ENCODE measurements around the gene ATXN1.

The ATXN1 gene

DNA sequence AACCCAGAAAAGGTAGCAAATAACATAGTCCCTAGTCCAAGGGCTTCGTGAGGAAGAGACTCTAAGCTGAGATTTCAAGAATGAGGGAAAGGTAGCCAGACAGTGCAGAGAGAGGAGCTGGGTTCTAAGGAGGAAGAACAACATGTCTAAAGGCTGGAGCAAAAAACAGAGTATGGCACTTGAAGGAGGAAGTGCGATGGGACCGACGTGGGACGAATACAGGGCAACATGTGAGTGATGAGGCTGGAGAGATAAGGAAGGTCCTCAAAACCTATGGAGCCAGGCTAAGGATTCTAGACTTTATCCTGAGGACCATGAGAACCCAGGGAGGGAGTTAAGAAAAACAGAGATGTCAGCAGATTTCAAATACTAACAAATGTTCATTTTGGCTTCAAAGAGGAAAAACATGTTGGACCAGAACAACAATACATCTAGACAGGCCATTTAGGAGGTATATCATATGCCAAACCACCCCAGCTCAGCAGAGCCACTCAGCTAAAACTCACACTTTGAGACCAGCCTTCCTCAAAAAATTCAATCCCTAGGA, 17.5 kb downstream of the ATXN1 start:
- no peak for DNase-seq (ENCODE audit: low read depth)

- DNase-seq (ENCODE audit: low read depth) = no peak
Measured at GRCh38 chr6:16742116-16742515, 19.1 kb downstream of the ATXN1 start.

DNA sequence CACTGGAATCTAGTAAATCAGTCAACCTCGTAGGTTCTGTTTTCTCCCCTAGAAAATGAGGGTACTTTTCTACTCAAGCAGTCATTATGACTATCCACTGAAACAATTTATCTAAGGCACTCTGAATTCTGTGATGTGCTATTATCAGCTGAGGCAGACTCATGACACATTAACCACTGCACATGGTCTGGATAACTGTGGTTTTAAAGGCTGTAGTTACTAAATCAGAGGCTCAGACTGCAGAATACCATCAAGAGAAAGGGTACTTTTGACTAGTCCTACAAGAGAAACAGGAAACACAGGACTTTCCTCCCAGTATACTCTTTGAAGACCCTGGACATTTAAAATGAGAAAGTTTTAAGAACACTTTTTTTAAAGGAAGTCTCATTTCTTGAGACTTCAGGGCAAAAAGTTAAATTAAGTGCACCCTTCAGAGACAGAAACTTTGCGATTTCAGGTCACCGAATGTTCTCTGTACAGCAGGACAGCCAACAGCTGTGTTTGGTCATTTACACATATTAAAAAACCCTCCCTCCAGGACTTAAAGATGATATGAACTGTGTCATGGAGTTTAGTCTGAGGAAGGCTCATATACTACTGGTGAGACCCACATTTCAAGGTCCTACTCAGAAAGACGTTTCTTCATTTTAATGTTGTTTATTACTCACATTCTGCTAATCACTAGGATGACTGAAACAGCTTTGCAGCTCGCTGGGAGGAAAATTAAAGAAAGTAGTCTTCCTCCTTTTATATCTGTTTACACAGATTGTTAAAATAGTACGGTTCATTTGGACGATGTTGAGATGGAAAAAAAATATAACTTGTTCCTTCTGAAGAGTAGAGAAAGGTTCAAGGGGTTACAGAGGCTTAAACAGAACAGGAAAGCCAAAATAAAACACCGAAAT, 19.9 kb downstream of the ATXN1 start:
- no peak for DNase-seq (ENCODE audit: low read depth)

DNA sequence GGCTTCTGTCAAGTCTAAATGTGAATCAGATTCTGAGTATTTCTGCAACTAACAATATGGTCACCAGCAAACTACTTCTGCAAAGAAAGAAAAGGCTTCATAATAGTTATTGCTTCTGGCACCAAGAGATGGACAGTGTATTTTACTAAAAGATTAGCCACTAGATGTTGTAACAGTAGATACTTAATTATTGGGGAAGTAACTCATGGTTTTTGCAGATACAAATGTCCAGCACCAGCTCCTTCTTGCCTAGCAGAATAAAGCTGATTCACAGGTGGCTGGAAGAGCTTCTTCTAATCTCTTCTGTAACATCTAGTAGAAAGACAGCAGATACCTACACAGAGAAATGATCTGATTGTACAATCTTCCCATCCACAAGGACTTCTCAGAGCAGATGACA, 21.2 kb downstream of the ATXN1 start:
- DNase-seq (ENCODE audit: low read depth) = no peak

- DNase-seq (ENCODE audit: low read depth) = no peak
Measured at GRCh38 chr6:16739329-16739801, 21.9 kb downstream of the ATXN1 start.

DNA sequence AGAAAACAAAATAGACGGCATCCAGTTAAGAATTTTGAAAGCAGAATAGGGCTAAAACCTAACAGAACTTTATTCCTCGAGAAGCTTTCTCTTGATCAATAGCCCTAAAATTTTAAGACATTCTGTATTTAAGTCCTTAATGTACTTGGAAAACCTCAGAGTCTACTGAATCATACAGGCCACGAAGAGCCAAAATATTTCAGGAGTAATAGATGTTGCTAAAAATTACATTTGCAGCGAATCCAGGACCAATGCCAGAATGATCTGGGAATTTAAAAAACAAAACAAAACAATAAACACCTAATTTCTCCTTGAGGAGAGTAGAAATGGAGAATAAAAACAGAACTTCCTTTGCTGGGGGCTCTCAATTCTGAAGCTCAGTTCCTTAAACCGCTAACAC, 23.3 kb downstream of the ATXN1 start:
- no peak for DNase-seq (ENCODE audit: low read depth)

DNA sequence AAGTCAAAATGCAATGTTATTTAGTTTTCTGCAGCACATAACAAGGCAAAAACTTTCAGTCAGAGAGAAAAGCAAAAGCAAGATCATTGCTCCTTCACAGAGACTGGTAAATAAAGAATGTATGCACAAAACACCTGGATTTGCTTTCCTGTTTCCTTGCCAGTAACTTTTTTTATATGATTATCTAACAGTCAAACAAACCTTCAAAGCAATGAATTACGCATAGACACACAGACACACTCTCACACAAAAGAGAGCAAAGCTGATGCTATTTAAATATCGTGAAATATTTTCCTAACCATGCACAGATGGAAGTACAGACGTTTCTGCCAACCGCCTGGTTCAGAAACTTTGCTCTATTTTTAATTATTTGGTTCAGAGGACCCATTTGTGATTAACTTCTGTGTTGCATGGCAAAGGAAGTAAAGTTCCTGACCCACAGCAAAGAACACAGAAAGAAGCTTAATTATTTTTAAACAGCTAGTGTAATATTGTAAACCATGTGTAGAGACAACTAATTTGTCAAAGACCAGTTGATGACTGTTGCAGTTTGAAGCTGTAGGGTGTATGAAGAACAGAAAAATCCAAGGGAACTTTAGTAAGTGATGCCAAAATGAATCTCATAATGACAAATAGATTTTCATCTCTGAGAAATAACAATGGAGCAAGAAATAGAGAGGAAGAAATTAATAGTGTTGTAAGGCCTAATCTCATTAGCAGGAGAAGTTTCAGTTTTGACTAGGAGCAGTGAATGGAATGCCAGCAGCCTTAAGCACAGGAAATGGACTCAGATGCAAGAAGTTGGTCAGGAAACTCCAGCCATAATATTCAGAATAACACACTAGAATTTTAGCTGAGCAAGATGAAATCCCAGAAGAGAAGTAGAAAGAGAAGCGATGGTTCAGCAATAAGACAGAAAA, 24.1 kb downstream of the ATXN1 start:
- no peak for DNase-seq (ENCODE audit: low read depth)

DNA sequence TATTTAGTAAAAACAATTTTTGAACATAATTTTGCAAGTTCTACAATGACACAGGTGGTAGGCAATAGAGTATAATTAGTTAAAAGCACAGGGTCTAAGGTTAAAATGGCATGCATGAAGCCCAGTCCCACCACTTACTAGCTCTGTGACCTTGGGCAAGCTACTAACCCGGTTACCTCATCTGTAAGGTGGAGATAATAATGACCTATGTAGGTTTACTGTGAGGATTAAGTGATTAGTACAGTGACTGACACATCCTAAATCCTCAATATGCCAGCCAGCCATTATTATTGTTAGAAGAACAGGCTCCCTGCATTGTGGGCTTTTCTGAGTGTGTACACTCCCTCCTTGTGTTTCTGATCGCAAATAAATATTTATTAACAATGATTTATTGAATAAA, 26.2 kb downstream of the ATXN1 start:
- DNase-seq (ENCODE audit: low read depth) = no peak

DNA sequence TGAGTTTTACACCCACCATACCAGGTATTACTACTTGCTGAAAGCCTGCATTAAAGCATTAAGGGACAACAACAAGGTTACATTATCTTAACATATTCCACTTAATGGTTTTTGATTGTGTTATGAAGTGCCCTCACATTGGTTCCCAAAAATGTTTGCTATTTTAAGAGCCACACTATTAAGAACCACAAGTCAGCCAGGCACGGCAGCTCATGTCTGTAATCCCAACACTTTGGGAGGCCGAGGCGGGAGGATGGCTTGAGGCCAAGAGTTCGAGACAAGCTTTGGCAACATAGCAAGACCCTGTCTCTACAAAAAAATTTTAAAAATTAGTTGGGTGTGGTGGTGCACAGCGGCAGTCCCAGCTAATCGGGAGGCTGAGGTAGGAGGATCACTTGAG, 28.2 kb downstream of the ATXN1 start:
- no peak for DNase-seq (ENCODE audit: low read depth)

DNA sequence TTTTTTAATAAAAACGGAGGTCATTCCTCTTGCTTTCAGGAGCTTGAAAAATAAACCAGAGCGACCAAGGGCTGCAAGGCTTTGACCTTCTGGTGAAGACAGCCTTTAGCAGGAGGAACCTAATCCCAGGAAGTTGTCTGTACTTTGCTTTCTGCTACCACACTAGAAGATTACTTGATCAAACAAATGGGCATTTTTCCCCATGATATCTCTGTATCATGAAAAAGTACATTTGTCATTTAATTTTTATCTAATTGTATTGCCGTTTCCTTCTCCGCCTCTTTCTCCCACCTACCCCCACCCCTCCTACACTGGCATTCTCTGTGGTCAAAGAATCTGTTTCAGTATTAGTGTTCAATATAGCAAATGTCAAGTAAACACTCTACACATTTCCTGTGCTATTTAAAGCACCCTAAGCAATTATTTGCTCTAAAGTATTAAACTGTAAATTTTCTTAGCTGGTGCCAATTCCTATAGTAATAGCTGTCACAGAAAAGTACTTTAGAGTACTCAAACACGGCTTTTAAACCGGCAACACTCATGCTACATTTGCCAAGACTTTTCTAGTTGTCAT, 29.7 kb downstream of the ATXN1 start:
- DNase-seq (ENCODE audit: low read depth) = no peak

DNA sequence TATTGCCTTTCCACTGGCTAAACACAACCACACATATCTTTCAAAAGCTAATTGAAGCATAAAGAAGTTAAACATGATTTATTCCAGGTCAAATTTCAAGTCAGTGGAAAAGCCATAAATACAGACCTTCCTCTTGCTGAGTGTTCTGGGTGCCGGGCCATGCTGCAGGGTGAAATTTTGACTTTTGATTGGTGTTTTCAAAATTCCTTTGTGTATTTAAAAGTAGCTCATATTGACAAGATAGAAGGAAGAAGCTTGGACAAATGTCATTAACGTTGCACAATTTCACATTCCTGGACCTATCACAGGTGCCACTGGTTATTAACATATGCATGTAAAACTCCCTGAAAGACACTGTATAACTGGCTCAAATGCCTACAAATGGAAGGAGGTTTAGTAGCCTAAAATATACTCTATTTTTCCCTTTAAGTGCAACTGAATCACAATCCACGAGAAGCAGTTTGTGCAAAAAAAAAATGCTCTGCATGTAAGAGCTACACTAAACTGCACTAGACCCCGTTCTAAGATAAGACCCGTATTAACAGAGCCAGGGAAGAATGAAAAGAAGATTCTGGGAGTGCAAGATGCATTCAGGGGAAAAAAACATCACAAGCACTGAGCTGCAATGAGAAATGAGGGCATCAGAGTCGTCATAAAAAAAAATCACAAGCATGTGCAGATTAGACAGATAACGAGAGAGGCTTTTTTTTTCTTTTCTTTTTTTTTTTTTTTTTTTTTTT, 30.4 kb downstream of the ATXN1 start:
- no peak for DNase-seq (ENCODE audit: low read depth)

DNA sequence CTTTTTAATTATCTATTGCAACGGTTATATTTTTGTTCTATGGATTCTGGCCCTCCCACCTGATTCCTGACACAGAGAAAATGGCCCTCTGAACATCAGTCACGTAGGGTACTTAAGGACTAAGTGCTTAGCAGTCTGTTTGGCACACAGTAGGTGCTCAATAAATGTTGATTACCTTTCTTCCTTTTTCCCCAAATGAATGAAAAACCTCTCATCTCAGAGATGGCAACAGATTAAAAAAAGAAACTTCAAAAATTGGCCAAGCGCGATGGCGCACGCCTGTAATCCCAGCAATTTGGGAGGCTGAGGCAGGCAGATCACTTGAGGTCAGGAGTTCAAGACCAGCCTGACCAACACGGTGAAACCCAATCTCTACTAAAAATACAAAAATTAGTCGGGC, 31.5 kb downstream of the ATXN1 start:
- DNase-seq (ENCODE audit: low read depth) = no peak

DNA sequence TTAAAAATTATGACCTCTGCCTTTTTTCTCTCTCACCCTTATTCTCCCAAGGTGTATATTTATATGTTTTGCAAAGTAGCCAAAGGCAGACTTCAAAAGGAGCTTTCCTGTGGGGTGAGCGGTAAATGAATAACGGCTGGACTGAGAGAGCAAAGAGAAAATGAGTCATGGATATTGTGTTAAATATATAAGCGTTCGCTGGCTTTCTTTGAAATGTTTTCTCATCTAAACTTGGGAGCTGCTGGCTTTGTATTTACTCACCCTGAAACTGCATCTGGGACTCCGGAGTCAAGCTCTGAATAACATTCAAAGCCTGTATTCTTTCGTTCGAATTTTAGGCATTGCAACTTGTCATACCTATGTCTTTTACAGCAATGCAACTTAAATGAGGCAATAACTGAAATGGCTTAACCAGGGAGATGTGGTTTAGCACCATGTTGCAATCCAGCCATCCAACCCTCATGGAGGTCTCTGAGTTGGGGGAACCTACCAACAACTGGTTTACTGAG, 32.0 kb downstream of the ATXN1 start:
- DNase-seq (ENCODE audit: low read depth) = no peak

DNA sequence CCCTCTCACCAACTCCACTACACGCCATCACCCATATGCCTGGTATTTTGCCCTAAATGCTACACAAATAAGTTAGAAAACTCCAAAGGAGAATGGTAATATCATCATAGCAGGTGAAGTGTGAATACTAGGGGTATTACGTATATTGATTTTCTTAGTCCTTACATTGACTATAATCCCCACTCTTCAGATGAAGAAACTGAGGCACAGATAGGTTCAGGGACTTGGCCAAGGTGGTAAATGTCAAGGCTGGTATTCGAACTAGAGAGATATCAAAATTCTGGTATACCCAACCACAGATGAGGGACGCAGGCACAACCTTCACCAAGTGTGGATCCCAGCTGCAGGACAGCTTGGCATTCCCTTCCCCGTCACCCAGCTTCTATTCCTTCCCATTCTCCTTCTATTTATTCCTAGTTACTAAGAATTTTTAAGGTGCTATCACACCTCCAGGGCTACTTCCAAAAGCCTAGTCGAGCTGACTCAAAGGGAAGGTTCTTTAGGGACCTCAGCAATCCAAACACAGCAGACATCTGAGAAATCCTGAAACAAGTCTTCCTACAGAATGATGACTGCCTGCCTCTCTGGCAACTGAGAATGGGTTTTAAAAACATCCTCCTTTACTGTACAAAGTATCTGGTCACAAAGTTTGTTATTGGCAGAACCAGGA, 32.6 kb downstream of the ATXN1 start:
- no peak for DNase-seq (ENCODE audit: low read depth)

DNA sequence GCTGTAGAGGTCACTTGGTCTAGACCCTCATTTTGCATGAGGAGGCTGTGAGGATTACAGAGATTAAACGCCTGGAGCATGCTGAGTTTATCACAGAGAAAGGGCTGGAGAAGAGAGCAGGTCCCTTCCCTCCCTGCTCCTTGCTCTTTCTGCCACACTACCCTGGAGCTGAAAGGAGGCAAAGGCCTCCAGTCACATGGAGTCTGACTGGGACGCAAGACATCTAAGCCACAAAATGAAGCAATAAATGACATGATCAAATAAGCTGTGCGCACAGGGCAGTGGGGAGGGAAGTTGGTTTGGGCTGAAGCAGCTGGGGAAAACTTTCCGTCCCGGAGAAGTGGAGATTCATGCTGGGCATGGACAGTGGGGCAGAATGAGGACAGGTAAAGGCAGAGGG, 33.3 kb downstream of the ATXN1 start:
- DNase-seq (ENCODE audit: low read depth) = no peak

- no peak for DNase-seq (ENCODE audit: low read depth)
Measured at GRCh38 chr6:16725145-16725864, 36.0 kb downstream of the ATXN1 start.

DNA sequence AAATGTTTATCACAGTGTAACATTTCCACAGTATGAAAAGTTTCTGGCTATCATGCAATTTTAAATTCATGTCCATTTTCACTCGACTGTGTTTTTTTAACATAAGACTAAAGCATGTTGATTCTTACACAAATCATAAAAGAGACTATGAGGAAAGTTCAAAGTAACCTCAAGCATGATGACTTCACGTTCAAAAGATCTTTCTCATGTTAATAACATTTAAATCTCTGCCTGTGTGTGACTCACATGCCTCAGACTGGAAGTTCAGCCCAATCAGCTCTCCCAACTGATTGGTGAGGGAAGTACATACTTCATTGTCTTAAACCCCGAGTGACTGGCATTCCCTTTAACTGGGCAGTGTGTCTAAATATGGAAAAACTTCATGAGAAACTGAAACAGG, 37.4 kb downstream of the ATXN1 start:
- no peak for DNase-seq (ENCODE audit: low read depth)

DNA sequence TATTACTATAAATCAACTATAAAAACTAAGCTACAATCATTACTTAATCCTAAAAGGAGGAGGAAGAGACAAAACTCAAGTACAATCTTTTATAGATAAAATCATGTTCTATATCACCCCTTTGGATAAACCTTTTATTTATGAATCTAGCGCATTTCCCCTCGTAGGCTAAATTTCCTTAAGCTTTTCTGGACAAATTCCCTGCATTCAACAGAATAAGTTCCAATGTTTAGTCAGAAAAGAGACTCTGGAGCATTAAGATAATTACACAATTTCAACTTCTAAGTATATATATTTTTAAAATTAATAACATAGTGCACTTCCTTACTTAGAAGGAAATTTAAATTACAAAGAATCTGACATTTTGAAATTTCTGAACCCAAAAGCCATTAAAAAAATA, 37.9 kb downstream of the ATXN1 start:
- no peak for DNase-seq (ENCODE audit: low read depth)

DNA sequence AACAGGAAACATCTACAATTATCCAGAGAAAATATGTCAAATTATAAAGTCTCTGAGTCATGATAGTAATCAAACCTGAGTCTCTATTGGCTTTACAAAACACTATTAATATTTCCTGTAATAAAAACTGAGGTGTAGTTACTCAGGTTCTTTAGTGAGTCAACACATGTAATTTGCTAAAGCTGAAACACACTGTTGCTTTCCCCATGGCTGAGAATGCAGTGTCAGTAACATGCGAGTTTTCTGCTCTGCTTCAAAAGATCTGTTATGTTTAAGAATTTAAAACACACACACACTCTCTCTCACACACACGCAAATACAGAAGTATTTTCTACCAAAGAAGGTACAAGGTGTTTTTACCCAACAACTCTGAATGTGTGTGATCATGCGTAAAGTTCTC, 38.6 kb downstream of the ATXN1 start:
- no peak for DNase-seq (ENCODE audit: low read depth)

DNA sequence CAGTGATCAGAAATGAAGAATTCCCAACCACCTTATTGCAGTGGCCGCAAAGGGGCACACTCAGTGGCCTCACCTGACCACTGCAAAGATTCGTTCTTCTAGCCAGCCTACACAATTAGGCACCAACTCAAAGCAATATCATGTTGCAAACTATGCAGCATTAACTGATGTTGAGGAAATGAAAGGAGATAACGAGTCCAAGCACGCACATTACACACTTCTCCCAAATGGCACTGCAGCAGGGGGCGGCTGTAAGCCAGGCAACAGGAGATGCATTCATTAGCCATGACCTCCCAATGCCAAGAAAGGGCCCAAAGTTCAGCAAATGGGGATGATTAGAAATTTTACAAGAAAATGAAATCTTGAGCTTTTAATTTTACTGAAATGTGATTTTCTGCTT, 39.3 kb downstream of the ATXN1 start:
- no peak for DNase-seq (ENCODE audit: low read depth)

Data from stimulated activated CD8-positive, alpha-beta memory T cell treated with anti-CD3 and anti-CD28 coated beads, Interleukin-15, amount 100 ng/mL, for 24 hours (primary cell).